A549 (cell line): ENCODE measurements around the gene FGGY. TPM values are rescaled to one million over a fixed set of nuclear protein-coding genes. Genes with fewer than 3 reads are reported as not detected.

Experiments
- ATAC-seq, 2 experiments: fragments of 200-7000 bp in 1 of 2; fragments of >200 bp in 1 of 2; cut with Nextera tagmentation in 1 of 2; cut with Tn5 transposase in 1 of 2; 3 replicates each; pipeline versions ENCODE4 v1.8.0 to v1.9.1; 2018 to 2020; ENCODE audit warnings: mild to moderate bottlenecking in 1 of 2, moderate library complexity in 1 of 2
- CTCF ChIA-PET: fragments of 300-600 bp; sonication (Branson Sonifier 250); formaldehyde crosslinking; extraction: SDS; loops from one replicate; lab custom pipeline; 2021; ENCODE audit warnings: antibody characterized with exemption, inconsistent platforms; lab: Yijun Ruan, JAX
- POLR2A ChIA-PET: fragments of 350-600 bp; formaldehyde crosslinking; extraction: SDS; loops from one replicate; lab custom pipeline; 2021; ENCODE audit warnings: antibody characterized with exemption, inconsistent platforms; lab: Yijun Ruan, JAX
- DNase-seq, 2 experiments: peaks; one replicate each; pipeline versions ENCODE4 v3.0.0 to v3.0.0-alpha.2; 2011 to 2016; ENCODE audit warnings: low read depth in 1 of 2, low spot score in 1 of 2
- FAIRE-seq: peaks from 2 replicates; lab custom pipeline; 2011; peaks lifted over from hg19 to GRCh38; lab: Jason Lieb, UNC
- H3K27ac ChIP-seq, 2 experiments: fragments of >200 bp; sonication (Bioruptor Twin); formaldehyde crosslinking; 3 replicates each; pipeline ENCODE4 v1.5.1; 2016 to 2017
- H3K4me1 ChIP-seq: fragments of >200 bp; sonication (Bioruptor Twin); formaldehyde crosslinking; 3 replicates; pipeline ENCODE4 v1.6.1; 2016
- H3K4me2 ChIP-seq: fragments of >200 bp; sonication (Bioruptor Twin); formaldehyde crosslinking; 3 replicates; pipeline ENCODE4 v1.6.1; 2016
- H3K4me3 ChIP-seq: fragments of >200 bp; sonication (Bioruptor Twin); formaldehyde crosslinking; 3 replicates; pipeline ENCODE4 v1.5.1; 2016
- H3K9me3 ChIP-seq: fragments of >200 bp; sonication (Bioruptor Twin); formaldehyde crosslinking; 3 replicates; pipeline ENCODE4 v1.6.1; 2016
- CBX2 ChIP-seq: fragments of 200-600 bp; sonication (generic); IDR thresholded peaks from 2 replicates; pipeline ENCODE4 v1.6.1; 2016; ENCODE audit warnings: low read depth, mild to moderate bottlenecking, borderline replicate concordance
- CHD2 ChIP-seq: fragments of 150-350 bp; IDR thresholded peaks from 2 replicates; pipeline ENCODE4 v1.6.1; 2014; ENCODE audit warnings: low read length; ENCODE audit not compliant: partially characterized antibody
- CHD4 ChIP-seq: fragments of 200-600 bp; sonication (generic); IDR thresholded peaks from 2 replicates; pipeline ENCODE4 v1.6.1; 2016; ENCODE audit warnings: antibody characterized with exemption, mild to moderate bottlenecking, borderline replicate concordance
- EHF ChIP-seq: fragments of 250-450 bp; sonication (Bioruptor Pico); IDR thresholded peaks from 2 replicates; pipeline ENCODE4 v1.5.0; 2020; ENCODE audit warnings: mild to moderate bottlenecking
- GATA3 ChIP-seq: IDR thresholded peaks from 2 replicates; pipeline ENCODE4 v1.6.1; 2012; ENCODE audit warnings: borderline replicate concordance
- HOXB13 ChIP-seq: fragments of 250-450 bp; sonication (Bioruptor Pico); IDR thresholded peaks from 2 replicates; pipeline ENCODE4 v1.5.0; 2020; ENCODE audit warnings: low read depth, mild to moderate bottlenecking, moderate library complexity
- HOXB5 ChIP-seq: fragments of 250-450 bp; sonication (Bioruptor Pico); IDR thresholded peaks from 2 replicates; pipeline ENCODE4 v1.5.0; 2020; ENCODE audit warnings: mild to moderate bottlenecking, moderate library complexity
- MYC ChIP-seq: IDR thresholded peaks from 2 replicates; pipeline ENCODE4 v1.6.1; 2012; ENCODE audit warnings: mild to moderate bottlenecking, inconsistent platforms, low read length, improper control_type of control experiment, borderline replicate concordance
- NFE2L2 ChIP-seq: fragments of 150-350 bp; conservative IDR thresholded peaks from 2 replicates; pipeline ENCODE4 v1.6.1; 2014; ENCODE audit warnings: low read length
- NPAS2 ChIP-seq: fragments of 250-450 bp; sonication (Bioruptor Pico); IDR thresholded peaks from 2 replicates; pipeline ENCODE4 v1.8.0; 2022; ENCODE audit warnings: mild to moderate bottlenecking, moderate library complexity, borderline replicate concordance
- NR3C1 ChIP-seq: fragments of >200 bp; sonication (Bioruptor Twin); formaldehyde crosslinking; IDR thresholded peaks from 3 replicates; pipeline ENCODE4 v1.6.1; 2017
- PHF8 ChIP-seq: fragments of 200-600 bp; sonication (generic); IDR thresholded peaks from 2 replicates; pipeline ENCODE4 v1.6.1; 2016; ENCODE audit warnings: low read depth, mild to moderate bottlenecking, antibody characterized with exemption, moderate library complexity, borderline replicate concordance
- RARB ChIP-seq: fragments of 250-450 bp; sonication (Bioruptor Pico); IDR thresholded peaks from 2 replicates; pipeline ENCODE4 v1.8.0; 2021; ENCODE audit warnings: mild to moderate bottlenecking, moderate library complexity
- RFX5 ChIP-seq: fragments of 450-650 bp; IDR thresholded peaks from 2 replicates; pipeline ENCODE4 v1.7.1; 2014; ENCODE audit warnings: antibody characterized with exemption, mild to moderate bottlenecking, moderate library complexity
- SMC3 ChIP-seq: fragments of >200 bp; sonication (Bioruptor Twin); formaldehyde crosslinking; IDR thresholded peaks from 3 replicates; pipeline ENCODE4 v1.6.1; 2018; ENCODE audit warnings: inconsistent platforms
- SREBF2 ChIP-seq: fragments of 450-650 bp; IDR thresholded peaks from 2 replicates; pipeline ENCODE4 v1.6.1; 2014; ENCODE audit warnings: mild to moderate bottlenecking, moderate library complexity
- TFCP2L1 ChIP-seq: fragments of 250-450 bp; sonication (Bioruptor Pico); IDR thresholded peaks from 2 replicates; pipeline ENCODE4 v1.5.0; 2021; ENCODE audit warnings: mild to moderate bottlenecking
- ZFP36 ChIP-seq: fragments of 450-650 bp; IDR thresholded peaks from 2 replicates; pipeline ENCODE4 v1.6.1; 2014; ENCODE audit warnings: borderline replicate concordance; ENCODE audit not compliant: partially characterized antibody
- WGBS: methylation state at CpG from one replicate; pipeline ENCODE4 v1.1.6; 2017; ENCODE audit errors: missing lambda C conversion rate; 5-methylcytosine and 5-hydroxymethylcytosine counted together
- polyA plus RNA-seq, 4 experiments: library from polyadenylated mRNA; depleted of rRNA in 3 of 4; stranded (reverse); fragments of >200 nt; fragmentation: RNase III in 1 of 4; extraction: RNeasy Plus Mini Kit Qiagen cat#74134 plus additional on column Dnase treatment in 1 of 4; gene quantifications; 2 replicates in 3 of 4; 3 replicates in 1 of 4; pipeline ENCODE4 v1.2.3, GENCODE V29; 2011 to 2017
- TF ChIP-seq, protein P1 (sequence below): fragments of 250-450 bp; sonication (Bioruptor Pico); IDR thresholded peaks from 2 replicates; pipeline ENCODE4 v1.5.0; 2021; ENCODE audit warnings: mild to moderate bottlenecking, moderate library complexity, borderline replicate concordance
- TF ChIP-seq, protein P2 (sequence below): fragments of >200 bp; sonication (Bioruptor Twin); formaldehyde crosslinking; IDR thresholded peaks from 3 replicates; pipeline ENCODE4 v1.6.1; 2016
- TF ChIP-seq, protein P3 (sequence below): IDR thresholded peaks from 2 replicates; pipeline ENCODE4 v1.6.1; 2012; ENCODE audit warnings: low read depth, borderline replicate concordance
- TF ChIP-seq, protein P4 (sequence below): fragments of >200 bp; sonication (Bioruptor Twin); formaldehyde crosslinking; IDR thresholded peaks from 3 replicates; pipeline ENCODE4 v1.5.1; 2016
- TF ChIP-seq, protein P5 (sequence below): fragments of >200 bp; sonication (Bioruptor Twin); formaldehyde crosslinking; IDR thresholded peaks from 2 replicates; pipeline ENCODE4 v1.6.1; 2016

The FGGY gene
- polyA plus RNA-seq, 2 of the 4 experiments (the other 2 are of a cell fraction) = 2.9 to 4.8 TPM

DNA sequence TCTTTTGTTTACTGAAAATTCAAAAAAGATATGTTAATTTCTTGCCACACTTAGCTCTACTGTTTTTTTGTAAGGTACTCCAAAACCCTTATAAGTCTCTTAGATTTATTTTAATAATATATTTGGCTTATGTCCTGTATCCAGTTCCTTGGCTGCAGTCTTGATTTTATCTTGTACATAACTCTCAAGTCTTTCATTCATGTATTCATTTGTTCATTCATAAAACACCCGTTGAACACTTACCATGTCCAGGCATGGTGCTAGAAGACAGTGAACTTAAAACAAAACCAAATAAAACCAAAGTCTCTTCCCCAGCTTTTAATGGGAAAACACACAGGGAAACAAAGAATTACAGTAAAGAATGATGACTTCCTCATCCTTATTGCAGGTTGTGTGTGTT, 215.8 kb downstream of the FGGY start:
- FAIRE-seq (no peak), DNase-seq (no peak), ATAC-seq (no peak)
- 89% methylated on average over 1 of the region's 1 CpG for WGBS
- H3K27ac ChIP-seq = no peak overlapping the region
- H3K9me3 ChIP-seq = no peaks in the 10 kb centered on the region
- CTCF ChIA-PET = interaction anchor here (1.3 kb wide), 1 partner anchor 251 kb away, joined by 3 read pairs; no protein-coding TSS in a partner anchor
- H3K4me1 ChIP-seq = no peaks in the 10 kb centered on the region
- TF ChIP-seq ZFP36 (no peak), MYC (no peak), HOXB5 (no peak), RARB (CRISPR knock-in tag) (no peak), NFE2L2 (no peak), SMC3 (no peak), EHF (no peak)
- TF ChIP-seq, protein P1, sequence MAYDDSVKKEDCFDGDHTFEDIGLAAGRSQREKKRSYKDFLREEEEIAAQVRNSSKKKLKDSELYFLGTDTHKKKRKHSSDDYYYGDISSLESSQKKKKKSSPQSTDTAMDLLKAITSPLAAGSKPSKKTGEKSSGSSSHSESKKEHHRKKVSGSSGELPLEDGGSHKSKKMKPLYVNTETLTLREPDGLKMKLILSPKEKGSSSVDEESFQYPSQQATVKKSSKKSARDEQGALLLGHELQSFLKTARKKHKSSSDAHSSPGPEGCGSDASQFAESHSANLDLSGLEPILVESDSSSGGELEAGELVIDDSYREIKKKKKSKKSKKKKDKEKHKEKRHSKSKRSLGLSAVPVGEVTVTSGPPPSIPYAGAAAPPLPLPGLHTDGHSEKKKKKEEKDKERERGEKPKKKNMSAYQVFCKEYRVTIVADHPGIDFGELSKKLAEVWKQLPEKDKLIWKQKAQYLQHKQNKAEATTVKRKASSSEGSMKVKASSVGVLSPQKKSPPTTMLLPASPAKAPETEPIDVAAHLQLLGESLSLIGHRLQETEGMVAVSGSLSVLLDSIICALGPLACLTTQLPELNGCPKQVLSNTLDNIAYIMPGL = no peak
- TF ChIP-seq, protein P2, sequence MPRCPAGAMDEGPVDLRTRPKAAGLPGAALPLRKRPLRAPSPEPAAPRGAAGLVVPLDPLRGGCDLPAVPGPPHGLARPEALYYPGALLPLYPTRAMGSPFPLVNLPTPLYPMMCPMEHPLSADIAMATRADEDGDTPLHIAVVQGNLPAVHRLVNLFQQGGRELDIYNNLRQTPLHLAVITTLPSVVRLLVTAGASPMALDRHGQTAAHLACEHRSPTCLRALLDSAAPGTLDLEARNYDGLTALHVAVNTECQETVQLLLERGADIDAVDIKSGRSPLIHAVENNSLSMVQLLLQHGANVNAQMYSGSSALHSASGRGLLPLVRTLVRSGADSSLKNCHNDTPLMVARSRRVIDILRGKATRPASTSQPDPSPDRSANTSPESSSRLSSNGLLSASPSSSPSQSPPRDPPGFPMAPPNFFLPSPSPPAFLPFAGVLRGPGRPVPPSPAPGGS = no peak
- TF ChIP-seq, protein P3, sequence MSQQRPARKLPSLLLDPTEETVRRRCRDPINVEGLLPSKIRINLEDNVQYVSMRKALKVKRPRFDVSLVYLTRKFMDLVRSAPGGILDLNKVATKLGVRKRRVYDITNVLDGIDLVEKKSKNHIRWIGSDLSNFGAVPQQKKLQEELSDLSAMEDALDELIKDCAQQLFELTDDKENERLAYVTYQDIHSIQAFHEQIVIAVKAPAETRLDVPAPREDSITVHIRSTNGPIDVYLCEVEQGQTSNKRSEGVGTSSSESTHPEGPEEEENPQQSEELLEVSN = no peak
- POLR2A ChIA-PET = no interaction called here
- no peak overlapping the region for H3K4me3 ChIP-seq
- H3K4me2 ChIP-seq = no peak overlapping the region

DNA sequence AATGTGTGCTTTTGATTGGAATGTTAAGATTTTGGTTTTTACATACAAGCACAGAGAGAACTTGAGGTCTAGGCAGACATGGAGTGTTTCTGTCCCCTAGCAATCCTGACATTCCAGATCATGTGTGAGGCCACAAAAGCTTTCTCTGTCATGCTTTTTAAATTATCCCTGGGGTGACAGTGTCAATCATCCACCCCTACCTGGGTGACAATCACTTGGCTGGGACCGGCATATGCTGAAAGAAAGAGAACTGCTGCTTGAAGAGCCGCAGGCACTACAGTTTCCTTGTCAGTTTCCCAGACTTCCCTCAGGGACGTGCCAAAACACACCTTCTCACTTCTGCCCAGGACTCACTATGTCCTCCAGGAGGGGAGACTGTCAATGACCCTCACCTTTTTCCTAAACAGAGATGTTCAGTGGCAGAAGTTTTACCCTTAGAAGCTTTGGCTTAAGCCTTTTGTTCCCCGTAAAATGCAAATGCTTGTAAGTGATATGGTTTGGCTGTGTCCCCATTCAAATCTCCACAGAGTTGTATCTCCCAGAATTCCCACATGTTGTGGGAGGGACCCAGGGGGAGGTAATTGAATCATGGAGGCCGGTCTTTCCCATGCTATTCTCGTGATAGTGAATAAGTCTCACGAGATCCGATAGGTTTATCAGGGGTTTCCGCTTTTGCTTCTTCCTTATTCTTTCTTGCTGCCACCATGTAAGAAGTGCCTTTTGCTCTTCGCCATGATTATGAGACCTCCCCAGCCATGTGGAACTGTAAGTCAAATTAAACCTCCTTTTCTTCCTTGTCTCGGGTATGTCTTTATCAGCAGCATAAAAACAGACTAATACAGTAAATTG, 217.4 kb downstream of the FGGY start:
- Histone ChIP-seq H3K4me1 (no peaks in the 10 kb centered on the region), H3K9me3 (no peaks in the 10 kb centered on the region), H3K27ac (no peak overlapping the region), H3K4me3 (no peak overlapping the region), H3K4me2 (no peak overlapping the region)
- DNase-seq (no peak), FAIRE-seq (no peak), ATAC-seq (no peak)
- TF ChIP-seq NPAS2 (CRISPR knock-in tag) = no peak
- no peak for TF ChIP-seq NR3C1
- no peak for TF ChIP-seq TFCP2L1 (CRISPR knock-in tag)
- no peak for TF ChIP-seq GATA3
- no peak for TF ChIP-seq HOXB13 (CRISPR knock-in tag)
- TF ChIP-seq, protein P4, sequence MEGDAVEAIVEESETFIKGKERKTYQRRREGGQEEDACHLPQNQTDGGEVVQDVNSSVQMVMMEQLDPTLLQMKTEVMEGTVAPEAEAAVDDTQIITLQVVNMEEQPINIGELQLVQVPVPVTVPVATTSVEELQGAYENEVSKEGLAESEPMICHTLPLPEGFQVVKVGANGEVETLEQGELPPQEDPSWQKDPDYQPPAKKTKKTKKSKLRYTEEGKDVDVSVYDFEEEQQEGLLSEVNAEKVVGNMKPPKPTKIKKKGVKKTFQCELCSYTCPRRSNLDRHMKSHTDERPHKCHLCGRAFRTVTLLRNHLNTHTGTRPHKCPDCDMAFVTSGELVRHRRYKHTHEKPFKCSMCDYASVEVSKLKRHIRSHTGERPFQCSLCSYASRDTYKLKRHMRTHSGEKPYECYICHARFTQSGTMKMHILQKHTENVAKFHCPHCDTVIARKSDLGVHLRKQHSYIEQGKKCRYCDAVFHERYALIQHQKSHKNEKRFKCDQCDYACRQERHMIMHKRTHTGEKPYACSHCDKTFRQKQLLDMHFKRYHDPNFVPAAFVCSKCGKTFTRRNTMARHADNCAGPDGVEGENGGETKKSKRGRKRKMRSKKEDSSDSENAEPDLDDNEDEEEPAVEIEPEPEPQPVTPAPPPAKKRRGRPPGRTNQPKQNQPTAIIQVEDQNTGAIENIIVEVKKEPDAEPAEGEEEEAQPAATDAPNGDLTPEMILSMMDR = no peak
- no peak for TF ChIP-seq PHF8
- TF ChIP-seq CHD2 = no peak
- TF ChIP-seq, protein P5, sequence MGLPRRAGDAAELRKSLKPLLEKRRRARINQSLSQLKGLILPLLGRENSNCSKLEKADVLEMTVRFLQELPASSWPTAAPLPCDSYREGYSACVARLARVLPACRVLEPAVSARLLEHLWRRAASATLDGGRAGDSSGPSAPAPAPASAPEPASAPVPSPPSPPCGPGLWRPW = no peak
- TF ChIP-seq, protein P1 = no peak
- TF ChIP-seq RFX5 = no peak
- TF ChIP-seq CBX2 = no peak
- no peak for TF ChIP-seq SREBF2
- no peak for TF ChIP-seq CHD4
- POLR2A ChIA-PET = no interaction called here
- CTCF ChIA-PET = interaction anchor here (0.6 kb wide), 1 partner anchor 729 kb away, joined by 3 read pairs; no protein-coding TSS in a partner anchor
- WGBS = 85% methylated on average over 11 of the region's 11 CpGs
